ENCODE measurements around the gene TDRD9. TPM values are rescaled to one million over a fixed set of nuclear protein-coding genes. Genes with fewer than 3 reads are reported as not detected.

The TDRD9 gene
- total RNA-seq, 1 donor from 2014 or later = not detected

GRCh38 chr14:104023325-104024055 is 95.2 kb downstream of the TDRD9 start:
- Mint-ChIP-seq H3K27ac (no peak overlapping the region), H3K4me1 (ENCODE audit: unreplicated experiment) (no peaks in the 10 kb centered on the region), H3K27me3 (peaks cover 26% of the 10 kb centered on the region), H3K36me3 (no peaks in the 10 kb centered on the region), H3K9me3 (no peaks in the 10 kb centered on the region), H3K4me3 (no peak overlapping the region)
- TF ChIP-seq CTCF (conservative IDR thresholded peaks at IDR 0.05) = no peak
- DNase-seq (ENCODE audit: extremely low spot score, unreplicated experiment) = no peak

- no peaks in the 10 kb centered on the region for H3K4me1 Mint-ChIP-seq (ENCODE audit: unreplicated experiment)
- no peak for DNase-seq (ENCODE audit: extremely low spot score, unreplicated experiment)
- H3K36me3 Mint-ChIP-seq = no peaks in the 10 kb centered on the region
- H3K27me3 Mint-ChIP-seq = peaks cover 26% of the 10 kb centered on the region
- no peak overlapping the region for H3K27ac Mint-ChIP-seq
- no peak for TF ChIP-seq CTCF (conservative IDR thresholded peaks at IDR 0.05)
- H3K4me3 Mint-ChIP-seq = no peak overlapping the region
- H3K9me3 Mint-ChIP-seq = no peaks in the 10 kb centered on the region
Measured at GRCh38 chr14:104025534-104025933, 97.3 kb downstream of the TDRD9 start.

- H3K27ac Mint-ChIP-seq = no peak overlapping the region
- no peak overlapping the region for H3K4me3 Mint-ChIP-seq
- peak; percentile 48 for TF ChIP-seq CTCF (conservative IDR thresholded peaks at IDR 0.05)
- H3K36me3 Mint-ChIP-seq = no peaks in the 10 kb centered on the region
- DNase-seq (ENCODE audit: extremely low spot score, unreplicated experiment) = no peak
- H3K9me3 Mint-ChIP-seq = no peaks in the 10 kb centered on the region
- H3K4me1 Mint-ChIP-seq (ENCODE audit: unreplicated experiment) = no peaks in the 10 kb centered on the region
- peaks cover 25% of the 10 kb centered on the region for H3K27me3 Mint-ChIP-seq
Measured at GRCh38 chr14:104026024-104026423, 97.8 kb downstream of the TDRD9 start.

GRCh38 chr14:104030958-104031357 is 102.7 kb downstream of the TDRD9 start:
- Mint-ChIP-seq H3K4me1 (ENCODE audit: unreplicated experiment) (no peaks in the 10 kb centered on the region), H3K27me3 (peaks cover 30% of the 10 kb centered on the region), H3K27ac (no peak overlapping the region), H3K36me3 (no peaks in the 10 kb centered on the region), H3K9me3 (no peaks in the 10 kb centered on the region), H3K4me3 (no peak overlapping the region)
- DNase-seq (ENCODE audit: extremely low spot score, unreplicated experiment) = no peak
- no peak for TF ChIP-seq CTCF (conservative IDR thresholded peaks at IDR 0.05)

- no peak for TF ChIP-seq CTCF (conservative IDR thresholded peaks at IDR 0.05)
- no peak for DNase-seq (ENCODE audit: extremely low spot score, unreplicated experiment)
- no peaks in the 10 kb centered on the region for H3K36me3 Mint-ChIP-seq
- no peak overlapping the region for H3K27ac Mint-ChIP-seq
- peaks cover 33% of the 10 kb centered on the region for H3K27me3 Mint-ChIP-seq
- no peak overlapping the region for H3K4me3 Mint-ChIP-seq
- H3K4me1 Mint-ChIP-seq (ENCODE audit: unreplicated experiment) = no peaks in the 10 kb centered on the region
- H3K9me3 Mint-ChIP-seq = no peaks in the 10 kb centered on the region
Measured at GRCh38 chr14:104031384-104031783, 103.1 kb downstream of the TDRD9 start.

Measured in type B pancreatic cell (in vitro differentiated cells).